Fibroblast of the aortic adventitia (primary cell): ENCODE data around the gene LZTFL1. TPM values are rescaled to one million over a fixed set of nuclear protein-coding genes. Genes with fewer than 3 reads are reported as not detected.

Source experiments
- DNase-seq: peaks from one replicate; pipeline ENCODE4 v3.0.0-alpha.2; 2010; ENCODE audit warnings: low read depth
- H3K4me3 ChIP-seq: 2 replicates; pipeline ENCODE4 v1.5.1; 2011; ENCODE audit warnings: low read depth, mild to moderate bottlenecking, control low read depth, low read length, moderate library complexity
- CTCF ChIP-seq: IDR thresholded peaks from 2 replicates; pipeline ENCODE4 v1.5.1; 2011; ENCODE audit warnings: mild to moderate bottlenecking, low read length, control low read depth, inconsistent platforms; ENCODE audit not compliant: insufficient read depth
- total RNA-seq: library from RNA; depleted of rRNA; stranded (reverse); fragments of >200 nt; gene quantifications from 2 replicates; pipeline ENCODE4 v1.2.3, GENCODE V29; 2012; ENCODE audit warnings: low replicate concordance

Gene LZTFL1
- total RNA-seq, 1 donor: 24.1 TPM

- no peak overlapping the region for H3K4me3 ChIP-seq
- no peak for TF ChIP-seq CTCF
- DNase-seq: no peak
Observed at GRCh38 chr3:45781841-45782240, 60.1 kb downstream of the LZTFL1 start.

- DNase-seq: no peak
- no peak for TF ChIP-seq CTCF
- no peak overlapping the region for H3K4me3 ChIP-seq
Observed at GRCh38 chr3:45781271-45781670, 60.6 kb downstream of the LZTFL1 start.

GRCh38 chr3:45779746-45780735 lies 61.9 kb downstream of the LZTFL1 start:
- DNase-seq: no peak
- no peak overlapping the region for H3K4me3 ChIP-seq
- TF ChIP-seq CTCF: no peak

GRCh38 chr3:45778761-45779201 lies 63.1 kb downstream of the LZTFL1 start:
- no peak for DNase-seq
- no peak overlapping the region for H3K4me3 ChIP-seq
- TF ChIP-seq CTCF: no peak

- no peak overlapping the region for H3K4me3 ChIP-seq
- no peak for TF ChIP-seq CTCF
- no peak for DNase-seq
Observed at GRCh38 chr3:45777746-45778386, 64.1 kb downstream of the LZTFL1 start.

GRCh38 chr3:45777111-45777745 lies 64.7 kb downstream of the LZTFL1 start:
- TF ChIP-seq CTCF: no peak
- H3K4me3 ChIP-seq: no peak overlapping the region
- DNase-seq: no peak
